ENCODE data around the gene TNRC6C.
"Not testable (repeated sequence)": the region's sequence is repeated elsewhere in the genome, so short reads cannot be mapped to it uniquely, and the experiment has no call there.

Gene TNRC6C

DNA sequence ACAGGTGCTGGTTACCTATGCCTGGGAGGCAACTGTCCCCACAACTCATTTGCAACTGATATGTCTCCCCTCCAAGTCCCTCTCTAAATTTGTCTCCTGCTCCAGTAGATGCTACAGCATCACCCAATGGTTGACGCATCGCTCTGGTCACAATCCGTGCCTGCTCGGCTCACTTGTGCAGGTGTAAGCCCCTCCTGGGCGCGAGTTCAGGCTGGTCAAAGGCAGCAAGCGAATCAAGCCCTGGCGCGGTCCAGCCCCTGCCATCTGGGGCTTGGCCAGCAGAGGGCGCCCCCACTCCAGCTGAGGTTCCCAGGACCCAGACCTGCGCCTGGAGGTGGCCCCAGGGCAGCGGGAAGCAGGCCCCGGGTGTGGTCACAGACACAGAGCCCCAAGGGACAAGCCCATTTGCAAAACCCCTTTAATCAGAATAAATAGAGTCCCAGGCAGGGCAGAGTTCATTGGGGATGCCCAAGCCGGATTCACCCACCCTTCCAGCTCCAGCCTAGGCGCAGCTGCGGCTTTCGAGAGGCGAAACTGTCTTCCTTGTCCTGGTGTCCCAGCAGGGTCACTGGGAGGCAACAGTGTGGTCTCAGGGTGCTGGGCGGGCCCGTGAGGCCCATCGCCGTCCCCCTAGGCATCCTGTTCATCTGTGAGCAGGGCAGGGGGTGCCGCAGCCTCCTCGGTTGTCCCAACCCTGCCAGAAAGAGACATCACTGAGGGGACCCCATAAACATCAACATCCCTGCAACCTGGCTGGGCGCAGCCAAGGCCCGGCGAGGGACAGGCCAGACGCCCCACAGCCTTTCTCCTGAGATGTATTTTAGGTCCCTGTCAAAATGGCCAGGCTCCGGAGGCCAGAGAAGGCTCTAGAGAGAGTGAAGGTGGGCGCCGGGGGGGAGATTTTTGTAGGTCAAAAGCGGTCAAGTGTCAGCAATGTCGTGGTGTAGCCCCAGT is 154.3 kb downstream of the TNRC6C start:
- DNase-seq (ENCODE audit: low spot score) = peak; percentile 96

DNA sequence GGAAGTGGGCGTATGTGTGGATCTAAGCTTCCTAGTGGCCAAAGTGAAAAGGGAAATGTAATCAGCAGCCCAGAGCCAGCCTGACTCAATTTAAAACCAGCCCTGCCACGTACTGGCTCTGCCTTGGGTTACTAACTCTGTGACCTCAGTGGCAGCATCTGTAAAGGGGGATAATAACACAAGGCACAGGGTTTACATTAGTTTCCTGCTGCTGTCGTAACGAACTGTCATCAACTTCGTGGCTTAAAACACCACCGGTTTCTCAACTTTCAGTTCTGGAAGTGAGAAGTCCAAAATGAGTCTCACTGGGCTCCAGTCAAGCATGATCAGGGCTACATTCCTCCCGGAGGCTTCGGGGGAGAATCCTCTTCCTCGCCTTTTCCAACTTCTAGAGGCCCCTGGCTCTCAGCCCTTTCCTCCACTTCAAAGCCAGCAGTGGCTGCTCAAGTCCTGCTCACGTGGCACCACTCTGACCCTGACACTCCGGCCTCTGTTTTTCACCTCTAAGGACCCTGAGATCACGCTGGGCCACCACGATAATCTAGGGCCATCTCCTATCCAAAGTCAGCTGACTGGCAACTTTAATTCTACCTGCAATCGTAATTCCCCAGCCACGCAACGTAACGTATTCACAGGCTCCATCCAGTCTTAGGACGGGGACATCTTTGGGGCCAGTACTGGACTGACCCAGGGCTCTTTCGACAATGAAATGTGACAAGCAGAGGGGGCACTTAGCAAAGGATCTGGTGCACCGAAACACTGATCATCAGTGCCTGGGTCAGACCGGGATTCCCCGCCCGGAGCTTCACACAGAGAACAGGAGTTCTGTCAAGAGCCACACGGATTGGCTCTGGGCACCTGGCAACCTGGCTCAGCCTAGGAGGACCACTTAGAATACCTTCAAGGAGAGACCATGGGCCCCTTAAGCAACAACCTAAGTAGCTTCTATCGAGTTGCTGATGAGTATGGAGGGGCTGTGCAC is 155.6 kb downstream of the TNRC6C start:
- DNase-seq (ENCODE audit: low spot score) = no peak

DNA sequence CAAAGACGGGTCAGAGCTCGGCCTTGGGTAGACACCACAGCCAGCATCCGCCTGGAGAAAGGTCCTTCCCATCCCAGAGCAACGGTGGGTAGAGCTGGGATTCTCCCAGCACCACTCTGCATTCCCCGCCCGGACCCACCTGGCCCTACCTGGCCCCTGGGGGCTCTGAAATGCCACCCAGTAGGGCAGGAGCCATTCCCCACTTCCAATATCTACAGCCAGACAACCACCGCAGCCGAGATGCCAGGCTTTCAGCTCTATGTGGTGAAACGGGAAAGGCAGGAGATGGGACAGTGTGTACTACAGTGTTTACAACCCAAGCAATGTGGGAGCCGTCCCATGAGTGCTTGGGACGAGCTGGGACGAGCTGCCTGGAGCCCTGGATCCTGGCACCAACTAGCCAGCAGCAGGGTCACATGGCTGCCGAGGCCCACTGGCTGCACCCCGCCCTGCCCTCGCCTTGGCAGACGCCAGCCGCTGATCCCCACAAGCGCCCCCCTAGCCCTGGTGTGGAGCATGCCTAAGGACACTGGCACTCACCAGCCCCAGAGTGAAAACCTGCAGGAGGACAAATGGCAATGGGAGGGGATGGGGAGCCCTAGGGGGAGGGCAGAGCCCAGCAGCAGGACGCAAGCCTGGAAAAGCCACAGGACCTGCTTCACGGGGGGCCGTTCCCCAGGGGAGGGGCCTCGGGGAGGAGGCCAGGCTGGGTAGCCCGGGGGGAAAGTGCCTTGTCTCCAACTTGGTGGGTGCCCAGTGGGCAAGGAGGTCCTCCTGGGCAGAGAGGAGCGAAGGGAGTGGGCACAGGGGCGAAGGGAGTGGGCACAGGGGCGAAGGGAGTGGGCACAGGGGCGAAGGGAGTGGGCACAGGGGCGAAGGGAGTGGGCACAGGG is 156.6 kb downstream of the TNRC6C start:
- DNase-seq (ENCODE audit: low spot score) = no peak

DNA sequence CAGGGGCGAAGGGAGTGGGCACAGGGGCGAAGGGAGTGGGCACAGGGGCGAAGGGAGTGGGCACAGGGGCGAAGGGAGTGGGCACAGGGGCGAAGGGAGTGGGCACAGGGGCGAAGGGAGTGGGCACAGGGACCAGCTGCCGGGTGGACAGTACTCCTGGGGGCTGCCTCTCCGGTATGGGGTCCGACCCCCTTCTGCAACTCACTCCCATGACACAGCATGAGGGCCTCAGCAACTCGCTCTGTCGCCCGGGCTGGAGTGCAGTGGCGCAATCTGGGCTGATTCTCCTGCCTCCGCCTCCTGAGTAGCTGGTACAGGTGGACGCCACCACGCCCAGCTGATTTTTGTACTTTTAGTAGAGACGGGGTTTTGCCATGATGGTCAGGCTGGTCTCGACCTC is 157.3 kb downstream of the TNRC6C start:
- DNase-seq (ENCODE audit: low spot score) = not testable (repeated sequence)

DNA sequence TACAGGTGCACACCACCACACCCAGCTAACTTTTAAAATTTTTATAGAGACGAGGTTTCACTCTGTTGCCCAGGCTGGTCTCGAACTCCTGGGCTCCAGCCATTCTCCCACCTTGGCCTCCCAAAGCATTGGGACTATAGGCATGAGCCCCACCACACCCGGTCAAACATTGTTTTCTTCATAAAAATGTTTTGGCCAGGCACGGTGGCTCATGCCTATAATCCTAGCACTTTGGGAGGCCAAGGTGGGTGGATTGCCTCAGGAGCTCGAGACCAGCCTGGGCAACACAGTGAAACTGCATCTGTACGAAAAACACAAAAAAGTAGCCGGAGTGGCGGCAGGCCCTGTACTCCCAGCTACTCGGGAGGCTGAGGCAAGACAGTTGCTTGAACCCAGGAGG is 157.9 kb downstream of the TNRC6C start:
- DNase-seq (ENCODE audit: low spot score) = no peak

DNA sequence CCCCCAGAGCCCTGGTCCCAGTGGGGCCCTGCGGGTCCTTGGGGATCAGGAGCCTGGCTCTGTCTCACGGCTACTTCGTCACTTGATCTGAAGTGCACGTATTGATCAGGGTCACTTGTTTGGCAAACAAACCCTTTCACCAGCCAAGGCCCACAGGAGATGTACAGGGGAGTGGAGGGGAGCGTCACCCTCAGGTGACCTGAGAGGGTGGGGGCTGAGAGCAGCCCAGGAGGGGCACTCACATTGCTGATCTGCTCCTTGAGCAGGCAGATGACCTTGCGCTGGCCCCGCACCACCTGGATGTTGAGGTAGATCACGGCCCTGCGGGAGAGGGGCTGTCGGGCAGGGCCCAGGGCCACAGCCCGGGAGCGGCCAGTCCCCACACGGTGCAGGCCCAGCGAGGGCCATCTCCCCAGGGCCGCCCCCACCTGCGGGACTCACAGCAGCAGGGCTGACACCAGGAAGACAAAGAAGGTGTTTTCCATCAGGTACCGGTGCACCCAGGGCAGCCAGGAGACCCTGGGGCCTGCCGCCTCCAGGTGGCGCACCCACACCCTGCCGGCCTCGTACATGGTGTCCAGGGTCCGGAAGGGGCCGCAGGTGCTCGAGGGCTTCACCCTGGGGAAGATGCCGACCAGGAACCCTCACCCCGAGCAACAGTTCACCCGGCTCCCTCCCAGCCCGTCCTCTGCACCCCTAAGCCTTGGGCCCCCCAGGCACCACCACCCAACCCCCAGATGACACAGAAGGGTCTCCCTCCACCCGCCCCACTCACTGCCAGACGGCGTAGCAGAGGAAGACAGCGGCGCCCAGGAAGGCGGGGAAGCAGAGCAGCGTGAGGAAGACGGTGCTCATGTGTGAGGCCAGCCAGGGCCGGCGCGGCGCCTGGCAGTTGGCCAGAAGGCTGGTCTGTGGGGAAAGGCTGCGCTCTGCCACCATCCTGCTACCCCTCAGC is 158.8 kb downstream of the TNRC6C start:
- peak; percentile 74 for DNase-seq (ENCODE audit: low spot score)

DNA sequence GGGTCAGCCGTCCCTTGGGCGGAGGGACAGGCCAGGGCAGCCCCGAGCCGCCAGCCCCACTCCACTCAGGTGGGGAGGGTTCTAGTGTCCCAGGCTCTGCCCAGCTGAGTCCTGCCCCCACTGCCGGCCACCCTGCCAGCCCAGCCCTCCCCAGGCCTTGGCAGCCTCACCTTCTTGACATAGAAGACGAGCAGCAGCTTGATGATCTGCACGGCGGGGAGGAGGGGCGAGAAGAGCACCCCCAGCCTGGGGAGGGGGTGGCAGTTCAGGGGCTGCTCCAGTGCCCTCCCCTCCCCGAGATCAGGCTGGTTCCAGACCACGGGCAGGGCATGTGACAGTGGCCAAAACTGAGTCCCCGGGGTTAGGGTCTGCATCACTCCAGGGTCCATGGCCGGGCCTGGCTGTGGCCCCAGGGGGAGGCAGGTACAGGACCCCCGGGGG is 160.3 kb downstream of the TNRC6C start:
- DNase-seq (ENCODE audit: low spot score) = no peak

DNA sequence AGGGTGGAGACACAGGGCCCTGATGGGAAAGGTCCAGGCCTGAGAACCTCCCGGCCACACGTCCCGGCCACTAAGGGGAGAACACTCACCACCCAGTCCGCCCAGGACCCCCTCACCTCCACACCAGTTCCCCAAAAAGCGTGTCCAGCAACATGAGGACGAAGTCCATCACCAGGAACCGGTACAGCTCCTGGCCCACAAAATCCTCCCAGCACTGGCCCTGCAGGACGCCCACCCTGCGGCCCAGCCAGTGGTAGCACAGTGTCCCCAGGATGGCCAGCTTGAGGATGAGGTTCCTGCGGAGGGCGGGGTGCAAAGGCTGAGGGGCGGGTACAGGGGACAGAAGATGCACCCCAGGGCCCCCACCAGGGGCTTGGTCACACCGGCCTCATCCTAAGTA is 162.0 kb downstream of the TNRC6C start:
- DNase-seq (ENCODE audit: low spot score) = no peak

DNA sequence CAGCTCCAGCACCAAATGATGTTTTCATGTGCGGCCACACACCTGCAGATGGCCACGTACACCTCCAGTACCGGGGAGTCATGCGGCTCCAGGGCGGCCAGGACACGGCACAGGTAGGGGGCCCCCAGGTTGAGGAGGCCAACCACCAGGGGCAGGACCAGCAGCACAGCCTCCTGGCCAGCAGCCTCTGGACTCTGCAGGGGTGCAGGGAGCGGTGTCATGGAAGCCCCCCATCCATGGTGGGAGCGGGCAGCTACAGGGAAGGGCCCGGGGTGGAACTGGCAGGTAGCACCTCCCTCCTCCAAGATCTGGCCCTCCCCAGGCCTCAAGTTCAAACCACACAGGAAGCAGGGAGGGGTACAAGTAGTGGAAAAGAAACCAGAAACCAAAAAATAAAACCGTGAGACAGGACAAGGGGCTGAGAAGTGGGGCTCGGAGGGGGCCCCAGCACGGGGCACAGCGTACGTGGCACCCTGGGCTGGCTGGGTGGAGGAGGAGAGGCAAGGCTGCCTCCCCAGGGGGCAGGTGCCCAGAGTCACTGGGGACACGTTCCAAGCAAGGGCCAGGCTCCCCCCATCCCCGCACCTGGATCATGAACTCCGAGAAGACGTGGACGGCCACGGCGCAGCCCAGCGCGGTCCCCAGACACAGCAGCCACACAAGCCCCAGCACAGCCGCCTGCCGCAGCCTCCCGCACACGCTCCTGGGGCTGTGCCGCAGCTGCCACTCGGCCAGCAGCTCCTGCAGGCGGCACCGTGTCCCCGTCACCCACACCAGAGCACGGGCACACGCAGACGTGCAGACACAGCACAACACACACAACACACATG is 162.7 kb downstream of the TNRC6C start:
- no peak for DNase-seq (ENCODE audit: low spot score)

DNA sequence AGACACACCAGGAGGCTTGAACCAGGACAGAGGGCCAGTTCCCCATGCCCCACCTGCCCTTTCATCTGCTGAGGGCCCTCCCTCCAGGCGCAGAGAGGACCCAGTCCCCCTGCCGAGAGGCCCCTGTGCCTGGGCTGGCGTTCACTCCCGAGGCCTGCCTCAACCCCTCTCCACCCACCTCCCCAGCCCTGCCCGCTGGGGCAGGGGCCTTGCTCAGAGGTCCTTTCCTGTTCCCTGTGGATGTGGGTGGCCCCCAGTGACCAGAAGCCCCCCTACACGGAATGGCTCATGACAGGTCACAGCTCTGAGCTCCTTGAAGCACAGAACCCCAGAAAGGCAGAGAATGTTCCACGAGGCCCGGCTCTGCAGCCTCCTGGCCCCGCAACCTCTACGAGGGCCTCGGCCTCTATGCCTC is 163.3 kb downstream of the TNRC6C start:
- no peak for DNase-seq (ENCODE audit: low spot score)

DNA sequence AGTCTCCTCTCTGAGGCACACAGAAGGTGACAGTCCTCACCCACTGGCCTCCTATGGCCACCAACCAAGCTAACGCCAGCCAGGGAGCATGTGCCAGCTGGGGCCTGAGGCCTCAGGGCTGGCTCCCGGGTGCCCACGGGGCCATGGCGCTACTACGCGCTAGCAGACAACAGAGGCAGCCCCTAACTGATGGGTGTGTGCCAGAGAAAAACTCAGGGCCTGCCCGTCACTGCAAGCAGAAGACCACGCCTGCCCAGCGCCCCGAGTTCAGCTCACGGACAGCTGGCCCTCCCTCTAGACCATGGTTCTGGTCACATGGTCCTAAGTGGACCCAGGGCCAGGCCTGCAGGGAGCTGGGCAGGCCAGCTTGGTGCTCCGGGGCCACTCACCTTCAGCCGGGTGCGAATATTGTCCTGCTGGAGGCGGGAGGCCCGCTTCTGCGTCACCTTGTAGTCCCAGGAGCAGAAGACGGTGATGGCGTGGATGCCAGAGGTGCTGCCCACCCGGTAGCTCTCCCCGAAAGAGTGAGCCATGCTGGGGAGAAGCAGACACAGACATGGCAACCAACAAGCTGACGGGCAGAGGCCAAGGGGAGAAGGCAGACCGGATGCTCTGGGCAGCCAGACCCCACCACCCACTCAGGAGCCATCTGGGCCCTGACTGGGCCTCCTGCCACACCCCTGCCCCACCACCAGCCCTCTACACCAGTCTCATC is 163.9 kb downstream of the TNRC6C start:
- DNase-seq (ENCODE audit: low spot score) = no peak

DNA sequence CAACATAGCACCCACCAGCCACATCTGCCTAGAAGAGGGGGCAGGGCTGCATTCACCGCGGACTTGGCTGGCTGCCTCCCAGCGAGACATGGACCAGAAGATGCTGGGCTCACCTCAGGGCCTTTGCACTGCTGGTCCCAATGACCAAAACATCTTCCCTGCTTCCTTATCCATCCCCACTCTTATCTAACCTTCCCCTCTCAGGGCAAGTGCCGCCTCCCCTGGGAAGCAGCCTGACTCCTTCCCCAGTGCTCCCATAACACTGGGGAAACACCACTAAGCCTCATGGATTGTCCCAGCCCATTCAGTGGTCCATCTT is 164.4 kb downstream of the TNRC6C start:
- DNase-seq (ENCODE audit: low spot score) = no peak

DNA sequence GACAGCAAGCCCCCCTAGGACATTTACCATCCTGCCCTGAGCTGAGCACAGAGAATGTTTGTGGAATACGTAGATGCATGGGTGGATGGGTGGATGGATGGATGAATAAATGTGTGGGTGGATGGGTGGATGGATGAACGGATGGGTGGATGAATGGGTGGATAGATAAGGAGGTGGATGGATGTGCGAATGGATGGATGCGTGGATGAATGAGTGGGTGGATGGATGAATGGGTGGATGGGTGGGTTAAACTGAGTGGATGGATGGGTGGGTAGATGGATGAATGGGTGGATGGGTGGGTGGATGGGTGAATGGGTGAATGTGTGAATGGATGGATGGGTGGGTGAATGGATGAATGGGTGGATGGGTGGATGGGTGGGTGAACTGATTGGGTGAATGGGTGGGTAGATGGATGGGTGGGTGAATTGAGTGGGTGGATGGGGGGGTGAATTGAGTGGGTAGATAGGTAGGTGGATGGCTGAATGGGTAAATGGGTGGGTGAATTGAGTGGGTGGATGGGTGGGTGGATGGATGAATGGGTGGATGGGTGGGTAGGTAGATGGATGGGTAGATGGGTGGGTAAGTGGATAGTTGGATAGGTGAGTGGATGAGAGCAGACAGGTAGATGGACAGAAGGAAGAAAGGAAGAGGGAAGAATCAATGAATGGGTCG is 164.9 kb downstream of the TNRC6C start:
- DNase-seq (ENCODE audit: low spot score) = no peak

DNA sequence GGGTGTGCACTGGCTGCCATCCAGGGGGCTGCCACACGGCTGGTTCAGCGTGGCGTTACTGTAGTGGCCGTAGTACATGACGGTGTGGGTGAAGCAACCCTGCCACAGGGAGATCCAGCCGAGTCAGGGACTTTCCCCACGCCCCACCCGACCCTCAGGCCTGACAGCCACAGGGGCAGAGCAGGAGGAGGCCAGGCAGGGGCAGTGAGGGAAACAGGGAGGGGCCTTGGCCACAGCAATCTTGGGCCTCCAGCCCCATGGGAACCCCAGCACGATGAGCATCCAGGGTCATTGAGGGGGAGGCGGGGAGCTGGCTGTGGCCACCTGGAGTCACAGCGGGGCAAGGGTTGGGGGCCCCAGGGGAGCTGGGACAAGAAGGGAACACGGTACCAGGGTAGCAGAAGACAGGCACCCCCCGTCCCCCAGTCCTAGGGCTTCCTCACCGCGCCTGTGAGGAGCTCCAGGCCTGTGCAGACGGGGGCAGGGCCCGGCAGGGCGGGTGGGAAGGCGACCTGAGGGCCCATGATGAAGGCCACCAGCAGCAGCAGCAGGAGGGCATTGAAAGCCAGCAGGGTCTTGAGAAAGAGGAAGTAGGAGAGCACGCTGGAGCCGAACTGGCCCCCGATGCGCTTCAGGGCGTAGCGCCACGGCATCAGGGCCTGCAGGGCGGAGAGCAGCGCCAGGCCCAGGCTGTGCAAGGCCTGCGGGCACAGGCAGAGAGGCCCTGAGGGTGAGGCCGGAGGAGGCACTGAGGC is 165.8 kb downstream of the TNRC6C start:
- DNase-seq (ENCODE audit: low spot score) = no peak

DNA sequence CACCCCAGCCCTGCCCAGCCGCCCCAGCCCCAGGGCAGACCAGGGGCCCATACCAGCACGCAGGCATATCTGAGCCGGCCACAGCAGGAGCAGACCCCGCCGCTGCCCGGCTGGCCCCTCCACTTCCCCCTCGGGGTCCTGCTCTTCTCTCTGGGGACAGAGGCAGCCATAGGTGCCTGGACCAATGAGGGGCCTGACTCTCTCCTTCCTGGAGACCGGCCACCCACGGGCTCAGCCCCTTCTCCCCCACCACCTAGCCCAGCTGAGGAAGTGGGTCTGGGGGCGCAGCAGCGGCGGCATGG is 166.3 kb downstream of the TNRC6C start:
- no peak for DNase-seq (ENCODE audit: low spot score)

DNA sequence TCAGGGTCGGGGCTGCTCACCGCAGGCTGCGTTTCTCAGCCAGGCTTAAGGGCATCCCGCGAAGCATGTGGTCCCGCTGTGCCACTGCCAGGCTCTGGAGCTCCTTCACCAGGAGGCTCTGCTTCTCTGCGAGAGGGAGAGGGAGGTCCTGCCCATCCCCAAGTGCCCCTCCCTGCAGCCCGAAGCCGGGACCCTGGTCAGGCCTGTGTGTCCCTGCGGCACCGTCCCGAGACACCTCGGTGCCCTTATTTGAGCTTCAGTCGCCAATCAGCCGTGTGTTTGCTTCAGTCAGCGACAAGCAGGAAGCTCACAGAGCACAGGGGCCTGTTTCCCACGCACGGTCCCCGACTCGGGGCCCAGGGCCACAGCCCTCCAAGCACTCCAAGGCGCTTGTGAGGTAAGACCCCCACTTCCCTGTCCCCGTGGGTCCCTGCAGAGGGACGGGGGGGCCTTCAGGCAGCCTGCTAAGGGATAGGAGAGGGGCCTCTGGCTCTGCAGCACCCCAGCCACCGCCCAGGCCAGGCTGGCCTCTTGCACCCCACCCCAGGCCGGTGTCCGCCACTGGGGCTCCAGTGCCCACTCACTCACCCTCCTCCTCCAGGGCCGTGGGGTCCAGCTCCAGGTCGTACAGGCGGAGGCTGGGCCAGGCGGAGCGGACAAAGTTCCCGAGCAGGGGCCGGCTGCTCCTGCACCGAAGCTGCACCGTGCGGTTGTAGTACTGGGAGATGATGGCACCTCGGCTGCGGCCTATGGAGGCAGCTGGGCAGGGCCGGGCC is 166.8 kb downstream of the TNRC6C start:
- no peak for DNase-seq (ENCODE audit: low spot score)
